Panc1 (cell line): ENCODE measurements around the gene TXNRD1. TPM values are rescaled to one million over a fixed set of nuclear protein-coding genes. Genes with fewer than 3 reads are reported as not detected.
A peak's percentile ranks its signal among the peaks of the same experiment; 100 is the strongest.

Source experiments
- ATAC-seq: fragments of 200-7000 bp; cut with Tn5 transposase; 2 replicates; pipeline ENCODE4 v1.9.1; 2020; ENCODE audit warnings: mild to moderate bottlenecking, moderate library complexity
- BruUV-seq: library from RNA; stranded (reverse); fragments of 400-500 nt; replicated peaks from 2 replicates; lab custom pipeline; 2021; lab: Mats Ljungman, UMichigan
- CTCF ChIA-PET: fragments of 300-600 bp; sonication (Branson Sonifier 250); formaldehyde crosslinking; loops from one replicate; lab custom pipeline; 2022; ENCODE audit warnings: antibody characterized with exemption; lab: Charles Lee
- POLR2A ChIA-PET: fragments of 300-600 bp; sonication (Branson Sonifier 250); formaldehyde crosslinking; loops from one replicate; lab custom pipeline; 2022; ENCODE audit warnings: antibody characterized with exemption; lab: Charles Lee
- DNase-seq: peaks from one replicate; pipeline ENCODE4 v3.0.0-alpha.2; 2010; ENCODE audit warnings: low read depth, low spot score
- H3K27ac ChIP-seq: 2 replicates; pipeline ENCODE4 v1.5.1; 2011; ENCODE audit warnings: mild to moderate bottlenecking, low read length, inconsistent platforms
- H3K27me3 ChIP-seq: fragments of 200-500 bp; sonication (Bioruptor generic); 2 replicates; pipeline ENCODE4 v1.6.0; 2014; ENCODE audit warnings: low read length, inconsistent platforms; ENCODE audit not compliant: control insufficient read depth, insufficient read depth
- H3K36me3 ChIP-seq: fragments of 200-500 bp; sonication (Bioruptor generic); 2 replicates; pipeline ENCODE4 v1.5.1; 2014; ENCODE audit warnings: inconsistent platforms, mild to moderate bottlenecking, low read length, moderate library complexity; ENCODE audit not compliant: control insufficient read depth, insufficient read depth
- H3K4me1 ChIP-seq: 2 replicates; pipeline ENCODE4 v1.5.1; 2011; ENCODE audit warnings: inconsistent platforms, mild to moderate bottlenecking, low read length, moderate library complexity; ENCODE audit not compliant: control insufficient read depth, insufficient read depth
- H3K4me3 ChIP-seq, 2 experiments: 2 replicates each; pipeline ENCODE4 v1.5.1; 2011 to 2012; ENCODE audit warnings: low read depth in 2 of 2, low read length in 2 of 2, mild to moderate bottlenecking in 2 of 2, inconsistent platforms in 1 of 2, moderate library complexity in 1 of 2
- H3K9me3 ChIP-seq: fragments of 200-500 bp; sonication (Bioruptor generic); 2 replicates; pipeline ENCODE4 v1.5.1; 2014; ENCODE audit warnings: low read depth, mild to moderate bottlenecking, inconsistent platforms, low read length, moderate library complexity; ENCODE audit not compliant: control insufficient read depth, insufficient read depth
- CTCF ChIP-seq: fragments of 450-650 bp; IDR thresholded peaks from 2 replicates; pipeline ENCODE4 v1.5.1; 2017; ENCODE audit warnings: mild to moderate bottlenecking
- POLR2AphosphoS5 ChIP-seq: IDR thresholded peaks from 2 replicates; pipeline ENCODE4 v1.6.1; 2012; ENCODE audit warnings: mild to moderate bottlenecking, low read depth, low read length, moderate library complexity
- SIN3A ChIP-seq: IDR thresholded peaks from 2 replicates; pipeline ENCODE4 v1.6.1; 2012; ENCODE audit warnings: low read depth, mild to moderate bottlenecking, low read length, moderate library complexity, borderline replicate concordance; ENCODE audit not compliant: insufficient read depth
- TCF7L2 ChIP-seq: IDR thresholded peaks from 2 replicates; pipeline ENCODE4 v1.6.1; 2011; ENCODE audit warnings: mild to moderate bottlenecking, low read depth, low read length, inconsistent platforms
- in situ Hi-C: cut with HindIII; loops from 2 replicates; pipeline ENCODE4 v1.10.0; 2016; ENCODE audit warnings: low sequenced_read_pairs, low pct_unique_long_range_greater_than_20kb
- intact Hi-C: fragments of 100-400 bp; cut with micrococcal nuclease; formaldehyde crosslinking; loops from one replicate; pipeline ENCODE4 v1.10.0; 2022; ENCODE audit not compliant: unreplicated experiment
- total RNA-seq: library from RNA; stranded (reverse); gene quantifications from one replicate; pipeline ENCODE4 v1.2.1, GENCODE V29; 2021; ENCODE audit not compliant: unreplicated experiment
- TF ChIP-seq, protein P1 (sequence below), 2 experiments: IDR thresholded peaks; 2 replicates each; pipeline ENCODE4 v1.6.1; 2011 to 2012; ENCODE audit warnings: low read depth in 2 of 2, control low read depth in 1 of 2, low read length in 1 of 2, mild to moderate bottlenecking in 1 of 2, moderate library complexity in 1 of 2; ENCODE audit not compliant: insufficient read depth in 1 of 2

TXNRD1 gene
- total RNA-seq, 1 experiment from 2014 or later: 348 TPM

DNA sequence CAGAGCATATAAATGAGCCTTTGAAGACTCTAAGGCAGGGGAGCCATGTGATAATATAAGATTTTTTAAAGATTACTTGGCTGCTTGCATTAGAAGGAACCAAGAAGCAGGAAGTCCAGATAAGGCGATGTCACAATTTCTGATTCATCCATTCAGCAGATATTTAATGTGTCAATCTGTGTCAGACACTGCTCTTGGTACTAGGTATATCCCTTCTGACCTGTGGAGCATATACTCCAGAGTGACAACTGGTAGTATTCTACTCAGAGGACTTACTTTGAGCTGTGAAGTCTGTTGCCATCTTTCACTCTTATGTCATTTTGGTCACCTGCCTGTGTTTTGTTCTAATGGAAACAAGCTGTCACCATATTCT lies 98.6 kb downstream of the TXNRD1 start:
- no TSS peak for BruUV-seq
- Histone ChIP-seq H3K27me3 (no peaks in the 10 kb centered on the region), H3K27ac (peak overlapping the region; percentile 70), H3K36me3 (peaks cover 55% of the 10 kb centered on the region), H3K9me3 (no peaks in the 10 kb centered on the region), H3K4me3 (no peak overlapping the region), H3K4me1 (peaks cover 73% of the 10 kb centered on the region)
- ChIA-PET POLR2A (no interaction called here), CTCF (no interaction called here)
- DNase-seq: no peak
- no peak for TF ChIP-seq SIN3A
- peak; percentile 32; the same call in 1 of the 2 replicates for TF ChIP-seq POLR2AphosphoS5
- no peak for ATAC-seq
- intact Hi-C loops: no loop called here
- in situ Hi-C loops: no loop called here

- Histone ChIP-seq H3K27ac (peak overlapping the region; percentile 68), H3K36me3 (peaks cover 65% of the 10 kb centered on the region), H3K9me3 (no peaks in the 10 kb centered on the region), H3K4me1 (peaks cover 63% of the 10 kb centered on the region), H3K27me3 (no peaks in the 10 kb centered on the region), H3K4me3 (peak overlapping the region; percentile 13 to 16; a peak in 2 of 4 replicates)
- TF ChIP-seq CTCF (no peak), POLR2AphosphoS5 (peak; percentile 42; the same call in 1 of the 2 replicates)
- in situ Hi-C loops: no loop called here
- intact Hi-C loops: no loop called here
- no peak for ATAC-seq
- TSS peak; percentile 2 for BruUV-seq
- ChIA-PET CTCF (no interaction called here), POLR2A (interaction anchor here (0.6 to 0.7 kb wide), 3 partner anchors 14 to 532 kb away, joined by 6 to 16 read pairs (median 6); no protein-coding TSS in a partner anchor)
- no peak for DNase-seq
Observed at GRCh38 chr12:104315326-104316224, 100.0 kb downstream of the TXNRD1 start.

DNA sequence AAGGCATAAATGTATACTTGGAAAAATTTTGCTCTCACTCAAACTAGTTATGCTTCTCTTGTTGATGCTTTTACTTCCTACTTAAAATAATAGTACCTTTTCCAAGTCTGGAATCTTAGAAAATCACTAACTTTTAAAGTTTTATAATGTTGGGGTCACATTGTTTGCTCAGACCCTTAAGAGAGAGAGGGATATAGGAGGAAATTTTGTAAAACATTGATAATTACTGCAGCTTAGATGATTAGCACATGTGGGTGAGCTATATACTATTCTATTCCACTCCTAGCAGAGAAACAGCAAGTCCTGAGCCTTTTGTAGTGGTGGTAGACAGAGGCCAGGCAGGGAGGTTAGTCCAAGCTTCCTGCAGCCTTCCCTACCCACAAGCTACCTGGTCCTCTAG lies 101.4 kb downstream of the TXNRD1 start:
- ChIA-PET POLR2A (interaction anchor here (0.7 kb wide), 1 partner anchor 775 kb away, joined by 7 read pairs; no protein-coding TSS in a partner anchor), CTCF (no interaction called here)
- Histone ChIP-seq H3K27ac (peak overlapping the region; percentile 30; the same call in 1 of the 2 replicates), H3K9me3 (no peaks in the 10 kb centered on the region), H3K4me1 (peaks cover 55% of the 10 kb centered on the region), H3K4me3 (no peak overlapping the region), H3K27me3 (no peaks in the 10 kb centered on the region), H3K36me3 (peaks cover 73% of the 10 kb centered on the region)
- intact Hi-C loops (no loop called here), in situ Hi-C loops (no loop called here)
- DNase-seq (no peak), ATAC-seq (0 out of 2 replicates have a peak, but pooled peaks have one; percentile 43)
- BruUV-seq: no TSS peak
- TF ChIP-seq SIN3A (no peak), POLR2AphosphoS5 (no peak), TCF7L2 (no peak), CTCF (no peak)
- TF ChIP-seq, protein P1, sequence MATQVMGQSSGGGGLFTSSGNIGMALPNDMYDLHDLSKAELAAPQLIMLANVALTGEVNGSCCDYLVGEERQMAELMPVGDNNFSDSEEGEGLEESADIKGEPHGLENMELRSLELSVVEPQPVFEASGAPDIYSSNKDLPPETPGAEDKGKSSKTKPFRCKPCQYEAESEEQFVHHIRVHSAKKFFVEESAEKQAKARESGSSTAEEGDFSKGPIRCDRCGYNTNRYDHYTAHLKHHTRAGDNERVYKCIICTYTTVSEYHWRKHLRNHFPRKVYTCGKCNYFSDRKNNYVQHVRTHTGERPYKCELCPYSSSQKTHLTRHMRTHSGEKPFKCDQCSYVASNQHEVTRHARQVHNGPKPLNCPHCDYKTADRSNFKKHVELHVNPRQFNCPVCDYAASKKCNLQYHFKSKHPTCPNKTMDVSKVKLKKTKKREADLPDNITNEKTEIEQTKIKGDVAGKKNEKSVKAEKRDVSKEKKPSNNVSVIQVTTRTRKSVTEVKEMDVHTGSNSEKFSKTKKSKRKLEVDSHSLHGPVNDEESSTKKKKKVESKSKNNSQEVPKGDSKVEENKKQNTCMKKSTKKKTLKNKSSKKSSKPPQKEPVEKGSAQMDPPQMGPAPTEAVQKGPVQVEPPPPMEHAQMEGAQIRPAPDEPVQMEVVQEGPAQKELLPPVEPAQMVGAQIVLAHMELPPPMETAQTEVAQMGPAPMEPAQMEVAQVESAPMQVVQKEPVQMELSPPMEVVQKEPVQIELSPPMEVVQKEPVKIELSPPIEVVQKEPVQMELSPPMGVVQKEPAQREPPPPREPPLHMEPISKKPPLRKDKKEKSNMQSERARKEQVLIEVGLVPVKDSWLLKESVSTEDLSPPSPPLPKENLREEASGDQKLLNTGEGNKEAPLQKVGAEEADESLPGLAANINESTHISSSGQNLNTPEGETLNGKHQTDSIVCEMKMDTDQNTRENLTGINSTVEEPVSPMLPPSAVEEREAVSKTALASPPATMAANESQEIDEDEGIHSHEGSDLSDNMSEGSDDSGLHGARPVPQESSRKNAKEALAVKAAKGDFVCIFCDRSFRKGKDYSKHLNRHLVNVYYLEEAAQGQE (IDR thresholded peaks at IDR 0.05; ENCODE audit: insufficient read depth in 1 of 2, low read depth in 2 of 2, low read length in 1 of 2): no peak
